Measurements from ENCODE around the gene PLEKHO2.

- TF ChIP-seq EZH2phosphoT487 (IDR thresholded peaks at IDR 0.05; ENCODE audit: insufficient read depth, low read depth) (no peak), EZH2 (IDR thresholded peaks at IDR 0.05; ENCODE audit: insufficient read depth, poor library complexity, severe bottlenecking) (no peak)
Observed at GRCh38 chr15:64824929-64825430, 16.7 kb upstream of the PLEKHO2 start.
